SU-DHL-6 (cell line): Measurements from ENCODE around the gene FRRS1L.

Experiments
- EZH2phosphoT487 ChIP-seq: fragments of 200-600 bp; sonication (generic), shearing (Covaris generic); conservative IDR thresholded peaks from 2 replicates; pipeline ENCODE4 v1.6.1; 2018; ENCODE audit warnings: mild to moderate bottlenecking, antibody characterized with exemption, low read length, moderate library complexity, mixed read lengths
- TF ChIP-seq, protein P1 (sequence below): fragments of 200-600 bp; sonication (generic); IDR thresholded peaks from one replicate; pipeline ENCODE4 v1.5.1; 2017; ENCODE audit warnings: antibody characterized with exemption, mild to moderate bottlenecking, low read length, moderate library complexity; ENCODE audit not compliant: insufficient read depth, poor library complexity, severe bottlenecking

DNA sequence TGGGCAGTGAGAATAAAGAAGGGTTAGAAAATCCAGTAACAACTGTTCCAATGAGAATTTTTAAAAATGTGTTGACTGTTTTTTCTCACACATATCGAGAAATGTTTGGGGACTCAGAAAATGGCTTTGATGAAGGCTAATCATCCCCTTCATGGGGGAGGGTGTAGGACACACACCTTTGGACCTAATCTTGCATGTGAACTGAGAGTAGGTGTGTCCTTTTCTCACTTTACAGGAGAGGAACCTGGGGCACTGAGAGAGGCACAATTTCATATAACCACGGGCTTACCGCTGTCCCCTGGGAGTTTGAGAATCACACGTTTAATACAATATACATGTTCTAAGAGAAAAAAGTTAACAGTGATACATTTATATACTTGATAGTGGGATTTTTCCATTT, 17.3 kb downstream of the FRRS1L start:
- no peak for TF ChIP-seq EZH2phosphoT487
- TF ChIP-seq, protein P1, sequence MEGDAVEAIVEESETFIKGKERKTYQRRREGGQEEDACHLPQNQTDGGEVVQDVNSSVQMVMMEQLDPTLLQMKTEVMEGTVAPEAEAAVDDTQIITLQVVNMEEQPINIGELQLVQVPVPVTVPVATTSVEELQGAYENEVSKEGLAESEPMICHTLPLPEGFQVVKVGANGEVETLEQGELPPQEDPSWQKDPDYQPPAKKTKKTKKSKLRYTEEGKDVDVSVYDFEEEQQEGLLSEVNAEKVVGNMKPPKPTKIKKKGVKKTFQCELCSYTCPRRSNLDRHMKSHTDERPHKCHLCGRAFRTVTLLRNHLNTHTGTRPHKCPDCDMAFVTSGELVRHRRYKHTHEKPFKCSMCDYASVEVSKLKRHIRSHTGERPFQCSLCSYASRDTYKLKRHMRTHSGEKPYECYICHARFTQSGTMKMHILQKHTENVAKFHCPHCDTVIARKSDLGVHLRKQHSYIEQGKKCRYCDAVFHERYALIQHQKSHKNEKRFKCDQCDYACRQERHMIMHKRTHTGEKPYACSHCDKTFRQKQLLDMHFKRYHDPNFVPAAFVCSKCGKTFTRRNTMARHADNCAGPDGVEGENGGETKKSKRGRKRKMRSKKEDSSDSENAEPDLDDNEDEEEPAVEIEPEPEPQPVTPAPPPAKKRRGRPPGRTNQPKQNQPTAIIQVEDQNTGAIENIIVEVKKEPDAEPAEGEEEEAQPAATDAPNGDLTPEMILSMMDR, result no peak
